ENCODE results near the gene PTGIR. TPM values are rescaled to one million over a fixed set of nuclear protein-coding genes. Genes with fewer than 3 reads are reported as not detected.

PTGIR gene
- total RNA-seq, 1 donor from 2014 or later, result 0.46 TPM

DNA sequence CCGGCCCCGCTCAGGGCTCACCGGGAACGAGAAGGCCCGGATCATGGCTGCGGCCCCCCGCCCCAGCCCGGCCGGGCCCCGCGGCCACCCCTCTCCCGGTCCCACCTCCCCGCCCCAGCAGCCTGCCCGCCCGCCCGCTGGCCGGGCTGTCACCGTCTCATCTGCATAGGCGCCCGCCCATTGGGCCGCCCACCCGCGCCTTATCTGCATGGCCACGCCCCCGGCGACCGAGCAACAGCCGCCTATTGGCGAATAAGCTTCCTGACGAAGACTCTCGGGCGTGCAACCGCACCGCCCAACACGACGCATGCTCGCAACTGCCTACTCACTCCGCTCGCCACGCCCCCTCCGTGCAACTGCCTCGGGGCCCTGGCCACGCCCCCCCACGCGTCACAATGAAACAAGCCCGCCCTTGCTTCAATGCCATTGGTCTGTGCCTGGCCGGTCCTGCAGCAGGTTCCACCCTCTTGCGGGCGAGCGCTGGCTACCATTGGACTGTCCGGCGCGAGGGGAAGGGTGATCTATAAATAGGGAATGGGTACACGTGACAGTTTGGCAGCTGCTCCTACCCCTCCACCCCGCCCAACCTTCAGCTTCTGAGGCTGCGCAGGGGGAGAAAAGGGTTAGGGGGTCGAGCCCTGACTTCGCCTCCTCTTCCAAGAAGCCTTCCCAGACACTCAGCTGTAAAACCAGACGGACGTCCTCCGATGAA is 36.3 kb upstream of the PTGIR start, which contains the start of gene DACT3:
Gene DACT3, minus strand, starts transcription at position 163 of the 712 bp plus-strand sequence. Its CDS starts 118 bp downstream, at position 45.
- Mint-ChIP-seq H3K9me3 (no peaks in the 10 kb centered on the region), H3K4me1 (ENCODE audit: unreplicated experiment) (peaks cover 19% of the 10 kb centered on the region), H3K4me3 (peak within 1 kb of the TSS; percentile 95), H3K36me3 (peaks cover 4% of the 10 kb centered on the region), H3K27ac (peak within 1 kb of the TSS; percentile 92), H3K27me3 (peaks cover 28% of the 10 kb centered on the region)
- TF ChIP-seq CTCF (conservative IDR thresholded peaks at IDR 0.05), result no peak
- DNase-seq (ENCODE audit: extremely low spot score, unreplicated experiment), result peak; percentile 100

GRCh38 chr19:46660551-46661019 is 35.7 kb upstream of the PTGIR start:
- no peaks in the 10 kb centered on the region for H3K9me3 Mint-ChIP-seq
- DNase-seq (ENCODE audit: extremely low spot score, unreplicated experiment), result peak; percentile 77
- no peak overlapping the region for H3K27ac Mint-ChIP-seq
- H3K36me3 Mint-ChIP-seq, result peaks cover 4% of the 10 kb centered on the region
- peaks cover 19% of the 10 kb centered on the region for H3K4me1 Mint-ChIP-seq (ENCODE audit: unreplicated experiment)
- TF ChIP-seq CTCF (conservative IDR thresholded peaks at IDR 0.05), result no peak
- H3K27me3 Mint-ChIP-seq, result peaks cover 28% of the 10 kb centered on the region
- H3K4me3 Mint-ChIP-seq, result peak overlapping the region; percentile 95

DNA sequence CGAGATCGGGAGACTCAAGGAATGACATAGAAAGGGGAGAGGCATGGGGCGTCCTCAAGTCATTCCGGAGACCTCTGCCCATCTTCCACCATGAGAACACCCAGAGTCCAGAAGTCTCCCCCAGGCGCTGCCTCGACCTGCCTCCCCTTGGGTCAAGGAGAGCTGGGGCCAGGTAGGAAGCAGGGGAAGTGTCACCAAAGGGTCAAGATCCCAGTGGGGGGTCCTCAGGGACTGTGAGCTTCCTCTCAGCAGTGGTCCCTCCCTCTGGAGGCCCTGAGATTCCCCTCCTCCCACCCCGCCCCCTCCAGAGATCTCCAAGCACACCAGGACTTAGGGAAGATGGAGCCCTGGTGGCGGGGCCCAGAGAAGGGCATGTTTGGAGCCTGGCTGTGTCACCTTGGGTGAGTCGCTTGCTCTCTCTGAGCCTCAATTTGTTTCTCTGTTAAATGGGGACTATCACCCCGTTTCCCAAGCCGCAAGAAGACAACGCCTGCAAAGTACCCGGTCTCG is 35.2 kb upstream of the PTGIR start:
- DNase-seq (ENCODE audit: extremely low spot score, unreplicated experiment), result no peak
- peak overlapping the region; percentile 57 for H3K27ac Mint-ChIP-seq
- no peak for TF ChIP-seq CTCF (conservative IDR thresholded peaks at IDR 0.05)
- H3K36me3 Mint-ChIP-seq, result peaks cover 4% of the 10 kb centered on the region
- peaks cover 30% of the 10 kb centered on the region for H3K27me3 Mint-ChIP-seq
- H3K9me3 Mint-ChIP-seq, result no peaks in the 10 kb centered on the region
- H3K4me1 Mint-ChIP-seq (ENCODE audit: unreplicated experiment), result peaks cover 21% of the 10 kb centered on the region
- H3K4me3 Mint-ChIP-seq, result peak overlapping the region; percentile 95

DNA sequence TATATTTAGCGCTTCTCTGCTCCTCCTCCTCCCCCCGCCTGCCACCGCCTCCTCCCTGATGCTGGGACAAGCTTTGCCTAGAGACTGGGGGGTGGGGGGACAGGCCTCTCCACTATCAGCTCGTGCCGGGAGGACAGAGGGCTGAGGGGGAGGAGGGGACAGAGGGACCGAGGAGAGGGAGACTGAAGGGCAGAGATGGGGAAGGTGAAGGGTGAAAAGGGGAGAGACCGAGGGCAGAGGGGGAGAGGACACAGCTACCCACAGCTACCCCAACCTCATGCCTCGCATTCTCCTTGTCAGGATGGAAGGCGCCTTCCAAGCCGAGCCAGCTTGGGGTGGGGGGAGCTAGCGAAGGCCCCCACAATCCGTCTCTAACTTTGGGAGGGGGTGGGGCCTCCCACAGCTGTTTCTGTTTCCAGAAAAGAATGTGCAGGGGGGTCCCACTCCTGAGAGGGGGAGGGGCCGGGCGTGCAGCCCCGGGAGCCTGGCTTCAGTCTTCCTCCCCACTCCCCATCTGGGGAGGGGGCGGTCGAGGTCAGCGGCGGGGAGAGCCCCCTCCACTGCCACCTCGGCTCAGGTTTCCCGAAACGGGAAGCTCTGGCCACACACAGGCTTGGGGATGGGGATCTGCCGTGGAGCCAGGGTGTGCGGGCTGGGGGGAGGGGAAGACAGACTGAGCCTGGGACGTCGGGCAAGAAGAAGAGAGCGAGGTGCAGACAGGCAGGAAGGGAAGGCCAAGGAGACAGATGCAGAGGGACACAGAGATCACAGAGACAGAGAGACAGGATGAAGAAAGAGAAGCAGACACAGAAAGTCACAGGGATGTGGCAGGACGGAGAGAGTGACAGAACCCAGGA is 34.5 kb upstream of the PTGIR start:
- Mint-ChIP-seq H3K36me3 (peaks cover 4% of the 10 kb centered on the region), H3K4me1 (ENCODE audit: unreplicated experiment) (peaks cover 28% of the 10 kb centered on the region)
- peak; percentile 82 for DNase-seq (ENCODE audit: extremely low spot score, unreplicated experiment)

More for the DNA sequence above, 34.5 kb upstream of the PTGIR start:
- Mint-ChIP-seq H3K9me3 (no peaks in the 10 kb centered on the region), H3K27ac (peak overlapping the region; percentile 57), H3K4me3 (peak overlapping the region; percentile 95), H3K27me3 (peaks cover 33% of the 10 kb centered on the region)
- no peak for TF ChIP-seq CTCF (conservative IDR thresholded peaks at IDR 0.05)
